PFSK-1 (cell line): Measurements from ENCODE around the gene PLA2G4B.

ENCODE experiments used
- FOXP2 ChIP-seq: optimal IDR thresholded peaks from 2 replicates; pipeline ENCODE3; 2011; ENCODE audit warnings: borderline replicate concordance, control low read depth, inconsistent platforms; ENCODE audit not compliant: insufficient read depth; ENCODE audit errors: extremely low read length, extremely low read depth
- POLR2AphosphoS5 ChIP-seq: IDR thresholded peaks from 2 replicates; pipeline ENCODE4 v1.6.1; 2012; ENCODE audit warnings: low read depth, mild to moderate bottlenecking, control low read depth, low read length, moderate library complexity
- SIN3A ChIP-seq: IDR thresholded peaks from 2 replicates; pipeline ENCODE4 v1.6.1; 2012; ENCODE audit warnings: mild to moderate bottlenecking, low read length, moderate library complexity, borderline replicate concordance; ENCODE audit not compliant: insufficient read depth
- TAF1 ChIP-seq: IDR thresholded peaks from 2 replicates; pipeline ENCODE4 v1.6.1; 2012; ENCODE audit warnings: low read length, control low read depth, borderline replicate concordance; ENCODE audit not compliant: insufficient read depth
- TF ChIP-seq, protein P1 (sequence below), 2 experiments: IDR thresholded peaks; 2 replicates each; pipeline versions ENCODE4 v1.6.1 to v1.8.0; 2011 to 2012; ENCODE audit warnings: low read depth in 2 of 2, low read length in 2 of 2, control low read depth in 1 of 2, inconsistent platforms in 1 of 2, mild to moderate bottlenecking in 1 of 2, moderate library complexity in 1 of 2; ENCODE audit not compliant: insufficient read depth in 1 of 2

PLA2G4B gene

DNA sequence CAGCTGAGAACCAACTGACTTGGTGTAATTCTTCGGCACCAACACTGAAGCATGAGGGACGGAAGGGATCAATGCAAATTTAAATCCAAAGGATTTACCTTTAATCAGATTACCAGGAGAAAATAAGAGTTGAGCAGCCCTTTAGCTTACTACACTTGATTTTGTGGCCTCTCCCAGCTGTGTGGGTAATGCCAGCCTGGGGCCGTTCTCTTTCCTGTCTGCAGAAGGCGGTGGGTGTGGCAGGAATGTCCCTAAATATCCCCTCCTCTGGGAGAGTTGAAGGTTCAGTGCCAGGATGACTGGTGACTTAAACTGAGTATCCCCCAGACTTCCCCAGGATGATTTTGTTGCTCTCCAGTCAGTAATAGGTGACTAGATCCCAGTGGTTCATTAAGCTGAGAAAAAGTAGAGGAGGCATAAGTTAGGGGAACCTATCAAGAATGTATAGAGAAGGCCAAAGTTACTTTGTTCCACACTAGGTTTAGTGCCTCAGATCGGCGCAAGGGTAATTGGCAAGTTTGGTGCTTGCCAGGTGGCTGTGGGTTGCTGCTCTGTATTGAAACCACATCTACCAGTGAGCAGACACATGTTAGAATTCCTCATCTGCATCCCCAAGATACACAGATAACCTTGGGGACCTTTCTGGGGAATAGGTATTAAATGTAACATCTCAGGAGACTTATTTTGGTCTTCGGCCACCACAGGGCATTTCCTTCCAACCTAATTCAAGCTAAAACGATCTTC, 41.3 kb upstream of the PLA2G4B start:
- TF ChIP-seq POLR2AphosphoS5 = no peak
- no peak for TF ChIP-seq FOXP2
- no peak for TF ChIP-seq TAF1
- TF ChIP-seq SIN3A = no peak
- TF ChIP-seq, protein P1, sequence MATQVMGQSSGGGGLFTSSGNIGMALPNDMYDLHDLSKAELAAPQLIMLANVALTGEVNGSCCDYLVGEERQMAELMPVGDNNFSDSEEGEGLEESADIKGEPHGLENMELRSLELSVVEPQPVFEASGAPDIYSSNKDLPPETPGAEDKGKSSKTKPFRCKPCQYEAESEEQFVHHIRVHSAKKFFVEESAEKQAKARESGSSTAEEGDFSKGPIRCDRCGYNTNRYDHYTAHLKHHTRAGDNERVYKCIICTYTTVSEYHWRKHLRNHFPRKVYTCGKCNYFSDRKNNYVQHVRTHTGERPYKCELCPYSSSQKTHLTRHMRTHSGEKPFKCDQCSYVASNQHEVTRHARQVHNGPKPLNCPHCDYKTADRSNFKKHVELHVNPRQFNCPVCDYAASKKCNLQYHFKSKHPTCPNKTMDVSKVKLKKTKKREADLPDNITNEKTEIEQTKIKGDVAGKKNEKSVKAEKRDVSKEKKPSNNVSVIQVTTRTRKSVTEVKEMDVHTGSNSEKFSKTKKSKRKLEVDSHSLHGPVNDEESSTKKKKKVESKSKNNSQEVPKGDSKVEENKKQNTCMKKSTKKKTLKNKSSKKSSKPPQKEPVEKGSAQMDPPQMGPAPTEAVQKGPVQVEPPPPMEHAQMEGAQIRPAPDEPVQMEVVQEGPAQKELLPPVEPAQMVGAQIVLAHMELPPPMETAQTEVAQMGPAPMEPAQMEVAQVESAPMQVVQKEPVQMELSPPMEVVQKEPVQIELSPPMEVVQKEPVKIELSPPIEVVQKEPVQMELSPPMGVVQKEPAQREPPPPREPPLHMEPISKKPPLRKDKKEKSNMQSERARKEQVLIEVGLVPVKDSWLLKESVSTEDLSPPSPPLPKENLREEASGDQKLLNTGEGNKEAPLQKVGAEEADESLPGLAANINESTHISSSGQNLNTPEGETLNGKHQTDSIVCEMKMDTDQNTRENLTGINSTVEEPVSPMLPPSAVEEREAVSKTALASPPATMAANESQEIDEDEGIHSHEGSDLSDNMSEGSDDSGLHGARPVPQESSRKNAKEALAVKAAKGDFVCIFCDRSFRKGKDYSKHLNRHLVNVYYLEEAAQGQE (IDR thresholded peaks at IDR 0.05; ENCODE audit: insufficient read depth in 1 of 2, low read depth in 2 of 2, low read length in 2 of 2) = no peak

DNA sequence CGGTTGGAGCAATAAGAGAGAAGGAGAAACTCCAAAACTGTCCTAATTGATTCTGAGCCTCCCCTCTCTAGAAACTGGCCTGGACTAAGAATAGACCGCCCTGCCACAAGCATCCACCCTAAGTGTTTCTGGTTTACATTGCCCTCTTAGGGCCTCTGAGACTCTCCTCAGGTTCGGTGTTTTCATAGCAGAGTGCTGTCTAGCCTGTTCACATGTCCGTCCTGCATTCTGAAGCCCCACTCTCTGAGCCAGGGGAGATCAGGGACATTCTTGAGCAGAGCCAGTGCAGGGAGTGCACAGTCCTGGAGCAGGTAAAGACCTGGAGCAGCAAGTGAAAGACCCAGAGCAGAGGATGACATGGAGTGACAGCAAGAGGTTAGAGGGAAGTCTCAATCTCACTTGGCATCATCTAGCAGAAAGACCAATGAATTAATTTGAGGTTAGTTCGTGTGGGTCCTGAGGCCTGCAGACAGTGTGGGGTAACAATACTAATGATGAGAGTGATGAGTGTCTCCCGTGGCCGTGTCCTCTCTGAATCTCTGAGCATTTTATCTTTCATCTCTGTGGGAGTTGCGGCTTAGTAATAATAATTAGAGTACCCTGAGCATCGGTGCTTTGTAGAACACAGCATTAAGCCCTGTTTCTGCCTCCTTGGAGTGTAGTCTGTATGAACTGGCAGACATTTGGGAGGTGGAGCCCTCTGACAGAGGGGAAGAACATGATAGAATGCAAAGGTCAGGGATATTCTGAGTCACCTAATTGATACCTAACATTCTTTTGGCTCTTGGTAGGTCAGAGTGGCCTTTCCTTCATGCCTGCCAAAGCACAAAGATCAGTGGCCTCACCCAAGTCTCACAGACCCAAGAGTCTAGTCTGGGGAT, 39.8 kb upstream of the PLA2G4B start:
- TF ChIP-seq FOXP2 (no peak), TAF1 (no peak), POLR2AphosphoS5 (no peak), SIN3A (no peak)
- TF ChIP-seq, protein P1 (IDR thresholded peaks at IDR 0.05; ENCODE audit: insufficient read depth in 1 of 2, low read depth in 2 of 2, low read length in 2 of 2) = no peak

DNA sequence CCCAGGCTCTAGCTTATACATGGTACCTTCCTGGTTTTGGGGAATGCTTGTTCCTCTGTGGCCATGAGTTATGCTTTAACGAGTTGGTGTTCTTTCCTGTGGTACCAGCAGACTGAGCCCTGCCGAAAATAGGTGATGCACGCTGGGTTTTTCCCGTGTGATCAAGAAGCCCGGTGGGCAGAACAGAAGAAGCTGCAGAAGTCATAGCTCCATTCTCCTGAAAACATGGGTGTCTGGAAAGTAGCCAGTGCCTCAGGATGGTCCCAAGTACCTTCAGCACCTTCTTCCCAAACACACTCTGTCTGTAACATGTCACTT, 39.2 kb upstream of the PLA2G4B start:
- no peak for TF ChIP-seq FOXP2
- TF ChIP-seq, protein P1 (IDR thresholded peaks at IDR 0.05; ENCODE audit: insufficient read depth in 1 of 2, low read depth in 2 of 2, low read length in 2 of 2) = no peak
- no peak for TF ChIP-seq SIN3A
- no peak for TF ChIP-seq TAF1
- TF ChIP-seq POLR2AphosphoS5 = no peak

DNA sequence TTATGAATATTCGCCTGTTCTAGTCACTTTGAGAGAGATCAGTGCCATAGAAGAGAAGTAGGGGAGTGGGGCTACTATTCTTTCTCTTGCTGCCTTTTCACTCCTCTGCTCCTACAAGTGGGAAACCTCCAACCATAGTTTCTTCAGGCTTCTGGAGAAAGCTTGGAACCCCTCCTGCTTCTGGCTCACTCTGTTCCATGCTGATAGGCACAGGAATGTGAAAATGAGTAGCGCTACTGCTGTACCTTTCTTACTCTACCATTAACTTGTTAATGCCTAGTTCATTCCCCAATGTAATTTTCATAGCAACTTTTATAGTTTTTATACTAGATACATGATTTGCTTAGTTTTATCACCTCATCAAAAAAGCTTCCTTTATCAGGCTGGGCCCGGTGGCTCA, 37.5 kb upstream of the PLA2G4B start:
- TF ChIP-seq POLR2AphosphoS5 = no peak

DNA sequence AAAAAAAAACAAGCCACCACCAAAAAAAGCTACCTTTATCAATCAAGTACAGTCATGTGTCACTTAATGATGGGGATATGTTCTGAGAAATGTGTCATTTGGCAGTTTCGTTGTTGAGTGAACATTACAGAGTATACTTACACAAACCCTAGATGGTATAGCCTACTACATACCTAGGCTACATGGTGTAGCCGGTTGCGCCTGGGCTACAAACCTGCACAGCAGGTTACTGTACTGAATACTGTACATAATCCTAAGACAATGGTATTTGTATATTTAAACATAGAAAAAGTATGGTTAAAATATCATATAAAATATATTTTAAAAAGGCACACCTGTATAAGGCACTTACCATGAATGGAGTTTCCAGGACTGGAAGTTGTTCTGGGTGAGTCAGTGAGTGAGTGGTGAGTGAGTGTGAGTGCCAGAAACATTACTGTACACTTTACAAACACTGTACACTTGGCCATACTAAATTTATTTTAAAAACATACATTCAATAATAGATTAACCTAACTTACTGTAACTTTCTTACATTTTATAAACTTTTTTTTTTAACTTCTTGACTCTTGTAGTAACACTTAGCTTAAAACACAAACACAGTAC, 36.7 kb upstream of the PLA2G4B start:
- TF ChIP-seq TAF1 (no peak), POLR2AphosphoS5 (no peak), FOXP2 (no peak), SIN3A (no peak)

DNA sequence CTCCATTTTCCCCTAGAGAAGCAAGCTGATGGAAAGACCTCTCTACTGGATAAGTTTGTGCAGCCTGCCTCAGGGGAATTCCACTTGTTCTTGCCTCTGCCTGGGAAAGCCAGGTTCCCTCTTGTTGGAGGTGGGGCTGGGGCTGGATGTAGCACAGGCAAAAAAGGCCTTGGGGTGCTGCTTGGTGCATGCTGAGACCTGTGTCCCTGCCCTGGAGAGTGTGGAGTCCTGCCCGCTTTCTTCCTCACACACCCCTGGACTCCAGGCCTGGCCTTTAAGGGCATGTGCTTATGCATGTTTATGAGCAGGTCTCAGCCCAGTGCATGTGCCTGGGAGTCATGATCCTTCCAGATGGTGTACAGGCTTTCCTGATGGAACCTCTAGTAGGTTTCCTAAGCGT, 34.3 kb upstream of the PLA2G4B start:
- TF ChIP-seq SIN3A (no peak), FOXP2 (no peak), TAF1 (no peak), POLR2AphosphoS5 (no peak)
- TF ChIP-seq, protein P1 (IDR thresholded peaks at IDR 0.05; ENCODE audit: insufficient read depth in 1 of 2, low read depth in 2 of 2, low read length in 2 of 2) = no peak
